Body of pancreas (tissue), 4 donors: Measurements from ENCODE around the gene CD40LG. TPM values are rescaled to one million over a fixed set of nuclear protein-coding genes. Genes with fewer than 3 reads are reported as not detected.

Experiments
- ATAC-seq: fragments of 150-250 bp; one replicate; pipeline ENCODE4 v1.9.1; 2016
- DNase-seq, 4 donors: peaks; one replicate each; pipeline ENCODE4 v3.0.0-alpha.2; 2019
- H3K27ac ChIP-seq, 4 donors: fragments of 200-600 bp; sonication (generic); 1 replicate in 3 of 4; 2 replicates in 1 of 4; pipeline versions ENCODE4 v1.5.1 to v1.6.1; 2016 to 2019; ENCODE audit warnings: mild to moderate bottlenecking in 1 of 4, mixed read lengths in 1 of 4, moderate library complexity in 1 of 4
- H3K27me3 ChIP-seq, 2 donors: fragments of 200-600 bp; sonication (generic); one replicate each; pipeline ENCODE4 v1.6.0; 2016; ENCODE audit warnings: mild to moderate bottlenecking in 1 of 2
- H3K36me3 ChIP-seq, 2 donors: fragments of 200-600 bp; sonication (generic); replicated peaks in 1 of 2; 2 replicates each; pipeline ENCODE4 v1.5.1; 2016; ENCODE audit warnings: low read depth in 2 of 2; ENCODE audit not compliant: insufficient read depth in 1 of 2
- H3K4me1 ChIP-seq: fragments of 200-600 bp; sonication (generic); one replicate; pipeline ENCODE4 v1.6.0; 2016
- H3K4me3 ChIP-seq, 2 donors: fragments of 200-600 bp; sonication (generic); 1 replicate in 1 of 2; 2 replicates in 1 of 2; pipeline ENCODE4 v1.5.1; 2016 to 2019
- H3K9me3 ChIP-seq, 3 donors: fragments of 200-600 bp; sonication (generic); 1 replicate in 2 of 3; 2 replicates in 1 of 3; pipeline ENCODE4 v1.5.1; 2016
- POLR2A ChIP-seq, 3 donors: fragments of 450-650 bp; IDR thresholded peaks; one replicate each; pipeline ENCODE4 v1.6.1; 2016; ENCODE audit warnings: antibody characterized with exemption in 3 of 3, mild to moderate bottlenecking in 2 of 3
- WGBS, 2 donors: methylation state at CpG; one replicate each; pipeline ENCODE4 v1.1.5; 2017; 5-methylcytosine and 5-hydroxymethylcytosine counted together
- intact Hi-C: fragments of 100-400 bp; cut with DNase I; formaldehyde crosslinking; loops from one replicate; pipeline ENCODE4 v1.15.1; 2023
- total RNA-seq, 2 donors: library from RNA; depleted of rRNA; stranded (reverse); fragments of >200 nt; gene quantifications; one replicate each; pipeline ENCODE4 v1.1.0, GENCODE V29; 2016
- TF ChIP-seq, protein P1 (sequence below), 7 experiments: fragments of 450-650 bp in 4 of 7; fragments of 200-600 bp in 3 of 7; sonication (generic) in 3 of 7; IDR thresholded peaks; one replicate each; pipeline ENCODE4 v1.5.1; 2016 to 2019; ENCODE audit warnings: antibody characterized with exemption in 7 of 7

The CD40LG gene
- total RNA-seq, 2 donors from 2014 or later, result not detected

DNA sequence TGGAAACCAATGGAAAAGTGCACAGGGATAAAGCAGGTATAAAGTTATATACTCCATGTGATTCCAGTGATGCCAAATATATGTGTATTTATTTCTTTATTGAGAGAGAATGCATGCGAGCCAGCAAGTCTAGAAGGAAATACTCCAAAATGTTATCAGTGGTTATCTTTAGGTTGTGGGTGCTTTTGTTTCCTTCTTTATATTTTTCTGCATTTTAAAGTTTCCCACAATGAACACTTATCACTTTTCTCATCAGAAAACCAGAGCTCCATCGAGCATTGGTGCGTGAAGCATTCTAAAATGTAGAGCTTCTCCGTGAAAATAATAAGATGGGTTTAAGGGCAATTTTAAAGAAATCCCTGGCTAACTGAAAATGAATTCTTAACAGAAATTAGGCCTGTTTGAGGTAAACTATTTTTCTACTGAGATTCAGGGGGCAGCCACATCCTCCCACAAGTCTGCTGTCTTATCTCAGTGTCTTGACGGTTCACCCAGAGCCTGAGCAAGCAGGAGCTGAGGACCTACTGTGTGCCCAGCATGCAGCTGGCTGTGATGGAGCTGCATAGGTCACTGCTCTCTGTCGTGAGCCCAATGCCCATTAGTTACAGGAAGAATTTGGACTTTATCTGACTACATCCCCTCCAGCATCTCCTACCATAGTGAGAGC lies 18.7 kb upstream of the CD40LG start:
- intact Hi-C loops, result no loop called here
- H3K9me3 ChIP-seq, result no peaks in the 10 kb centered on the region
- no peaks in the 10 kb centered on the region for H3K4me1 ChIP-seq
- no peak overlapping the region for H3K27ac ChIP-seq
- H3K36me3 ChIP-seq, result no peaks in the 10 kb centered on the region
- TF ChIP-seq POLR2A (IDR thresholded peaks at IDR 0.05), result no peak
- TF ChIP-seq, protein P1, sequence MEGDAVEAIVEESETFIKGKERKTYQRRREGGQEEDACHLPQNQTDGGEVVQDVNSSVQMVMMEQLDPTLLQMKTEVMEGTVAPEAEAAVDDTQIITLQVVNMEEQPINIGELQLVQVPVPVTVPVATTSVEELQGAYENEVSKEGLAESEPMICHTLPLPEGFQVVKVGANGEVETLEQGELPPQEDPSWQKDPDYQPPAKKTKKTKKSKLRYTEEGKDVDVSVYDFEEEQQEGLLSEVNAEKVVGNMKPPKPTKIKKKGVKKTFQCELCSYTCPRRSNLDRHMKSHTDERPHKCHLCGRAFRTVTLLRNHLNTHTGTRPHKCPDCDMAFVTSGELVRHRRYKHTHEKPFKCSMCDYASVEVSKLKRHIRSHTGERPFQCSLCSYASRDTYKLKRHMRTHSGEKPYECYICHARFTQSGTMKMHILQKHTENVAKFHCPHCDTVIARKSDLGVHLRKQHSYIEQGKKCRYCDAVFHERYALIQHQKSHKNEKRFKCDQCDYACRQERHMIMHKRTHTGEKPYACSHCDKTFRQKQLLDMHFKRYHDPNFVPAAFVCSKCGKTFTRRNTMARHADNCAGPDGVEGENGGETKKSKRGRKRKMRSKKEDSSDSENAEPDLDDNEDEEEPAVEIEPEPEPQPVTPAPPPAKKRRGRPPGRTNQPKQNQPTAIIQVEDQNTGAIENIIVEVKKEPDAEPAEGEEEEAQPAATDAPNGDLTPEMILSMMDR (IDR thresholded peaks at IDR 0.05), result no peak
- no peak overlapping the region for H3K4me3 ChIP-seq
- DNase-seq (no peak), ATAC-seq (no peak)
- WGBS, 2 donors, result 48 to 66% methylated on average over 5 to 6 of the region's 6 CpGs
- H3K27me3 ChIP-seq, result no peaks in the 10 kb centered on the region

DNA sequence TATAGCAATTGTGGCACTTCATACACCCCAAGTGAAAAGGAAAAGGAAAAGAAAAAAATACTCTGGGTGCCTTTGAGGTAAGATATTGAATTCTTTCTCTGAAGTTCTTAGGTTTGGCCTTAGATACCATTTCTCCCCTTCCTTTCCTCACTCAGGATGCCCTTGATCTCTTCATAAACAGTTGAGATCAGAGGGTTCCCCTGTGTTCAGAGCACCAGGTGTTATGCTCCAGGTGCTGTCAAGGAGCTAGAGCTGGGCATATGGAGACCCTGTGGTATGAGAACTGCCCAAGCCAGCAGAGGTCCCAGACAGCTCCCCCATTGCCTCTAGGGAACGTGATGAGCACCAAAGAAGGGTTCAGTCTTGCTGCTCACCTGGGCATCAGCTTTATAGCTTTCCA lies 17.1 kb upstream of the CD40LG start:
- ATAC-seq (no peak), DNase-seq (no peak)
- Histone ChIP-seq H3K9me3 (no peaks in the 10 kb centered on the region), H3K4me1 (no peaks in the 10 kb centered on the region), H3K27ac (no peak overlapping the region), H3K4me3 (no peak overlapping the region), H3K36me3 (no peaks in the 10 kb centered on the region), H3K27me3 (no peaks in the 10 kb centered on the region)
- TF ChIP-seq, protein P1 (IDR thresholded peaks at IDR 0.05), result no peak
- no peak for TF ChIP-seq POLR2A (IDR thresholded peaks at IDR 0.05)
- 18% methylated on average over 1 of the region's 1 CpG; no CpG with 5 or more reads in 1 of the 2 donors for WGBS, 2 donors
- intact Hi-C loops, result no loop called here

DNA sequence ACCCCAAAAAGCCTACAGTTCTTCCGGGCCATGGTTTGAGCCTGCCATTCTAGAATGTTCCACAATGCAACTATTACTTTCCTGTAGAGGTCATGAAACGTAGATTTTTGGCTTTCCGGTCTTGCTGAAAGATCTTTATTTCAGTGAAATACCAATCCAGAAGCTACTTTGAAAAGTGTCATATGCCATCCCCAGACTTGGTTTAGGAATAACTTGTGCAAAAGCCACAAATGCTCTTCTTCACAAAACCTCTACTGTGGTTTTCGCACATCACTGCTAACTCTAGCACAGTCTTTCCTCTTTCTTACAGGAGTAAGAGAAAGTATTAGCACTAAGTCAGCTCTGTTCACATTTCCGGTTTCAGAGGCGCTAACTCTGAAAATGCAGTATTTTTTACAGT lies 12.7 kb upstream of the CD40LG start:
- Histone ChIP-seq H3K9me3 (no peaks in the 10 kb centered on the region), H3K27ac (no peak overlapping the region), H3K36me3 (no peaks in the 10 kb centered on the region), H3K27me3 (no peaks in the 10 kb centered on the region), H3K4me1 (no peaks in the 10 kb centered on the region), H3K4me3 (no peak overlapping the region)
- 60 to 71% methylated on average over 5 to 6 of the region's 6 CpGs for WGBS, 2 donors
- intact Hi-C loops, result no loop called here
- DNase-seq, result no peak
- TF ChIP-seq, protein P1 (IDR thresholded peaks at IDR 0.05), result no peak
- no peak for TF ChIP-seq POLR2A (IDR thresholded peaks at IDR 0.05)
- ATAC-seq, result no peak

DNA sequence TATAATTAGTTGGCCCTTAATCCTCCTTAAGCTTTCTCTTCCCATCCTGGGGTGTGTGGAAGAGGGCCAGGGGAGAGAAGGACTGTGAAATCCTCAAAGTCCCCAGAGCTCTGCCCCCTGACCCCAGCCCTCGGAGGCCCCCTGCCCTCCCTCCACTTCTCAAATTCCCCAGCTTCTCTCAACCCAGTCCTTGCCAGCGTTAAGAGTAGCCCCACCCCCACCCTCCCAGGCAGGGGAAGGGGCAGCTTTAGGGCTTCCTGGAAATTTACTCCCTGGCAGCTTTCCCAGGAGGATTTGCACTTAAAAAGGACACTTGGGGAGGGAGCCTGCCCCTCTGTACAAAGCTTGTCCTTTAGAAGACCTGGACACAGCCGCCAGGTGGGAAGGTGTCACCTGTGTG lies 11.8 kb upstream of the CD40LG start:
- Histone ChIP-seq H3K4me1 (no peaks in the 10 kb centered on the region), H3K4me3 (no peak overlapping the region), H3K27ac (no peak overlapping the region), H3K36me3 (no peaks in the 10 kb centered on the region), H3K9me3 (no peaks in the 10 kb centered on the region), H3K27me3 (no peaks in the 10 kb centered on the region)
- intact Hi-C loops, result no loop called here
- no peak for TF ChIP-seq POLR2A (IDR thresholded peaks at IDR 0.05)
- TF ChIP-seq, protein P1 (IDR thresholded peaks at IDR 0.05), result no peak
- ATAC-seq (no peak), DNase-seq (no peak)
- 11 to 29% methylated on average over 2 of the region's 3 CpGs for WGBS, 2 donors
